ENCODE measurements around the gene LSM6.

The LSM6 gene

GRCh38 chr4:146175541-146176453, at the start of gene LSM6:
Gene LSM6, plus strand, starts transcription at chr4:146175718. Its CDS starts 7,204 bp downstream, at chr4:146182922.
- peak; percentile 79 for DNase-seq

GRCh38 chr4:146132445-146132844, 43.1 kb upstream of the LSM6 start:
- no peak for DNase-seq

GRCh38 chr4:146134761-146135445, 40.6 kb upstream of the LSM6 start:
- no peak for DNase-seq

DNA sequence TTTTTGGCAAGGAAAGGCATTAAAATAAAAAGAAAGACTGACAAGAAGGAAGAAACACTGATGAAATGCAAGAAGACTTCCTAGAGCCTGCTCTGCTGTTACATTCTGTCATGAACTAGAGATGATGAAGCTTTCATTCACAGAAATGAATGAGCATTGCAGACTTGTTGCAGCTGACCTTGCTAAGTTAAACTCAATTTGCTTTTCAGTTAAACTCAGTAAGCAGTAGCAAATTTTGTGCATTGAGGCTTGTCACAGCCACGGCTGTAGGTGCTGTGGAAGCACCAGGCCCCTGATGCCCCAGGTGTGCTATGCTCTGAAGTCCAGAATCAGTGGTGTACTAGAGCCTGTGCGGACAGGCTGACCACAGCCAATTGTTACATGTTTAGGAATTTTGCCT, 39.6 kb upstream of the LSM6 start:
- DNase-seq = no peak

DNA sequence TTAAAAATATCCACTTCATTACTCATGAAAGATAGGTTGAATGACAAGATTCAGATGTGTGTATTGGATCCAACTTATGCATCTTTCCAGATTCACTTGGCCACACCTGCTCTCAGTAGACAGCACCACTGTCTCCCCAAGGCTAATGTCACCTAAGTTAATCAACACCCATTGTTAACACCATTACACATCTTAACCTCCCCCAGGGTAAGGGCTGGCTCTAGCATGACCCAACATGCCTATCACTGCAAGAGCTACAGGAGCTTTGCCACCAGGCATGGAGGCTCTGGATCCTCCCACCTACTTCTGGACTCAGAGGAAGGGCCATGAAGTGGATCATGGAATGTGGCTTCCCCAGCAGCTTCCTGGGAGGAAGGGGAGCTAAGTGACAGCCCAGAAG, 32.8 kb upstream of the LSM6 start:
- no peak for DNase-seq

DNA sequence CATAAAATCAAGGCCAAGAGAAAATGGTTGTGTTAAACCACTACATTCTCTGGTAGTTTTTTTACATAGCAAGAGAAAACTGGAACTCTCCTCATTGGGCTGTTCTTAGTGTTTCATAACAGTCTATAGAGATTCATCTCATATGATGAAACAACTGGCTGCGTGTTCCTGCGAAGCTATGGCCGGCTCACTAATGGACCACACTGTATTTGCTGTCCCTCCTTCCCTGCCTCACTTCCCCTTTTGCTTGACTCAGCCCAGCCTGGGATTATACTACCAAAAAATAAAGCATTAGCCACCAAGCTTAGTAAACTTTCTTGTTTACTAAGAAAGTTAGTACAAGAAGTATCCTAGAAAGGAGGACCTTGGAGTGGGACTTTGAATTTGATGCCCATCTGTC, 31.6 kb upstream of the LSM6 start:
- no peak for DNase-seq

DNA sequence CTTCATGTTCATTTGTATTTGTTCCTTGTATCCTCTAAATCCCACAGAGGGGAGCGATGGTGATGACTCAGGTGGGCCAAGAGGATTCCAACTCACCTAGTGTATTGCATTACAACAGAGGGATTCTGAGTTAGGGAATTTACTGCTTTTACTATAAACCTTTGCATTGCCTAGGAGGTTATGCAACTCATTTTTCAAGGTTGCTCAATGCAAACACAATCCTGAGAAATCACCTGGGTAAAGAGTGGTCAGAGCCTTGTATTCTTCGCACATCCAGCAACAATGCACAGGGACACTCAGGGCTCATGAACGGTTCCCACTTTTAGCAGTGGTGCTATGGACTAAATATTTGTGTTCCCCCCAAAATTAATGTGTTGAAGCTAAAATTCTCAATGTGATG, 28.6 kb upstream of the LSM6 start:
- DNase-seq = no peak

- DNase-seq = no peak
Measured at GRCh38 chr4:146148021-146148420, 27.5 kb upstream of the LSM6 start.

DNA sequence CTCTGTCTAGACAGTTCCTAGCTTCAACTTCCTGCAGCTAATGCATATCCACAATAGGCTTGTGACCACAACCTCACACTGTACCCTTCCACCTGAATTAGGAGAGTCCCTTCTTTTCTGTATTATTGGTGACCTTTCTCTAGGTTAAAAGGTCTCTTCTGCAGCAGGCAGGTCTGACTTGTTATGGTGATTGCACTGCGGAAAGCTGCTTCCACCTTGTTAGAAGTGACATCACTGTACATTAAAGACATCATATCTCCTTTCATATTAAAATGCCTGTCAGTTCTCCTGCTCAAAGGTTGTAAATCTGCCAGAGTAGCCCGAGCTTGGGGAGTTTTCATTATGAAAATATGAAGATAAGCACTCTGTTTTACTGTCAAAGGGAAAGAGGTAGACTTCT, 21.5 kb upstream of the LSM6 start:
- DNase-seq = no peak

- no peak for DNase-seq
Measured at GRCh38 chr4:146155152-146155724, 20.3 kb upstream of the LSM6 start.

- no peak for DNase-seq
Measured at GRCh38 chr4:146158036-146158745, 17.3 kb upstream of the LSM6 start.

DNA sequence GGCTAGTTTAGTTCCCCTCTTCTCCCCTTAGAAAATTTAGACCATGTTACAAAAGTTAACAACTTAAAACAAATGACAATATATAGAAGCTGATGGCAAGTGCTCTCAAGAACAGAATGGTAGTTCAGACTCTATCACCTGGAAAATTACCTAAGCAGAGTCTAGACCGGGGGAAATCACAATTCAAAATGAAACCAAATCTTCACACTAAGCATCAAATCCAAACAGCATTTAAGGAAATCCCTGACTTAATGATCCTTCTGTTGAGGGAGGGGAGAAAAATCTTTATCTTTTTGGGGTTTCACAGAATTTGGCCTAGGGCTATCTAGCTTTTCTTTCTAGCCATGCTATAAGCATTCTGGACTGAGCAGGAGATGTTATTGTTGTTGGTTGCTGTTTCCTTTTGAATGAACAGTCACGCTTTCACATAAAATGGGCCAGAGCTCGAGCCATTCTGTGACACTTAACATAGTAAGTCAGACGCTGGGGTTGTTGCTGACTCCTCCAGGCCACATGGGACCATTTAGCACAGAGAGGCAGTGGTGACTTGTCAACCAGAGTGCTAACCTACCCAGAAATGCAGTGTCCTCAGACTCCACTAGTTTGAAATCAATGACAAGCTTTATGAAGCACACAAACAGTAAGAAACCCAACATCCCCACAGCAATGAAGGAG, 16.0 kb upstream of the LSM6 start:
- no peak for DNase-seq

- DNase-seq = no peak
Measured at GRCh38 chr4:146161243-146161642, 14.3 kb upstream of the LSM6 start.

DNA sequence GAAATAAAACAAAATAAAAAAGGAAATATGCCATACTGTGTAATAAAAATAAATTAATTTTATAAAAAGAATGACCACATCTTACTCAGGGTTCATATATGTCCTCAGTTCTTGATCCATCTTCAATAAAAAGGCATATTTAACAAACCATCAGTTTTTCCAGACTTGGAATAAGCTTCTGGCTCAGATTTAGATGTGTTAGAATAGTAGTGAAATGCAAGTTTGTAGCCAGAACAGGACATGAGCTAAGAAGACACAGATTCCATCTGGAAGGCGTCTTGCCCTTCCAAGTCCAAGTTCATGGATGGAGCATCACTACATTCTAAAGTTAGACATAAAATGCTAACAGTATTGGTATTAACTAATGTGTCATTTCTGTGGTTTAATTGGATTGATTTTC, 10.3 kb upstream of the LSM6 start:
- no peak for DNase-seq

GRCh38 chr4:146165840-146166239, 9.7 kb upstream of the LSM6 start:
- DNase-seq = no peak

GRCh38 chr4:146170149-146170548, 5.4 kb upstream of the LSM6 start:
- no peak for DNase-seq

GRCh38 chr4:146176891-146177290, 1.4 kb downstream of the LSM6 start:
- no peak for DNase-seq

GRCh38 chr4:146178126-146178525, 2.6 kb downstream of the LSM6 start:
- no peak for DNase-seq

DNA sequence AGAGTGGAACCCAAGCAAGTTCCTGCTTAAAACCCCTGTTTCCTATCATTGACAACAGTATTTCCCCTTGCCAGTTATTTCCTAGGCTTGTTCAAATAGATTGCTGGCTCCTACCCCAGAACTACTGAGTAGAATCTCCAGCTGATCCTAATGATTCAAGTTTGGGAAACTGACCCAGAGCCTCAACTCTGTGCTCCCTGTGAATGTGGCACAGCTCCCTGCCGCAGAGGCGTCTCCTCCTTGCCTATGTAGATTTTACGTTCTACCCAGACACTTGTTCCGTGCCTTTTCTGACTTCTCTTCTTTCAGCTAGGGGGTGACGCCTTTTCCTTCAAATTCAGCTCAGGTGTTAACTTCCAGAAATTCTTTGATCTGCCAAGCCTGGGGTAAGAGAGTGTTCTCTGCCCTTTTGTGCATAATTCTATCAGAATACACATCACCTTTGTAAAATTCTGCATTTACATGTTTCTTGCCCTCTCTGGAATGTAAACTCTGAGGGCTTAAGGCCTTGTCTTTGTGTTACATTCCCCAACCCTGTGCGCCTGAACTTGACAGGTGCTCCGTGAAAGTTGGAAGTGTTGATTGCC, 4.4 kb downstream of the LSM6 start:
- no peak for DNase-seq

- DNase-seq = no peak
Measured at GRCh38 chr4:146182443-146182842, 6.9 kb downstream of the LSM6 start.

DNA sequence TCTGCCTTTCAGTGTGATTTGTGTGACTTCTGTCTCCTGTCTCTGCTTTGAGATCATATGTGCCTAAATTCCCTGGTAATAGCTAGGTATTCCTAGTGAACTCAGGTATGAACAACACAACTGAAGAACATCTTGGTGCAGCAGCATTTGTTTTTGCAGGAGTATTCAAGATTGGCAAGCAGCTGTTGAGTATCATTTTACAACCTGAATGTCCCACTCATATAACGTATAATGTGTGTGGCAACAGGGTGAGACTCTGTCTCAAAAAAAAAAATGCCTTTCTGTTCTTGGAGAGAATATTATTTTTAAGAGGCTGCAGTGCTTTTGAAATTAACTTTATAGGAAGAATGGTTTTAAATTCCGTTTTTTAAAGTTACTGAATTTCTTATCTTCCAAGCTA, 7.7 kb downstream of the LSM6 start:
- no peak for DNase-seq

DNA sequence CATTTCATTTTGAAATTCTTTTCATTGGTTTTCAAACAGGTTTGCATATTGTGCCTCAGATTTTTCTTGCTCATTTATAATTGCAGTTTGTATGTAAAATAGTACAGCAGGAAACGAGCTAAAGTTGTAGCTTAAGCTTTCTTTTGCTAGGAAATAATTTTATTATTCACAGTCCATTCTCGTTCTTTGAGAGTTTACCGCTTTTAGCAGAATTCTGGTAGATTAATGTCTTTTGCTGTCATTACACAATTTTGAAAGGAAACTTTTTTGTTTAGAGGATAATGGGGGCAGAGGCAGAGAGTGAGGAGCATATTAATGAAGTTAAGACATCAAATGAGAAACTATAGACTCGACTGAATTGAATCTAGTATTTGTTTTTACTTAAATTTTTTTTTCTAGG, 10.5 kb downstream of the LSM6 start:
- no peak for DNase-seq

All from stimulated activated CD4-positive, alpha-beta T cell treated with anti-CD3 and anti-CD28 coated beads, Interleukin-12 subunit alpha, Interleukin-12 subunit beta, amount 100 ng/mL, for 4 hours (primary cell).